ENCODE results near the gene SLC7A5.
A peak's percentile ranks its signal among the peaks of the same experiment; 100 is the strongest.

SLC7A5 gene

DNA sequence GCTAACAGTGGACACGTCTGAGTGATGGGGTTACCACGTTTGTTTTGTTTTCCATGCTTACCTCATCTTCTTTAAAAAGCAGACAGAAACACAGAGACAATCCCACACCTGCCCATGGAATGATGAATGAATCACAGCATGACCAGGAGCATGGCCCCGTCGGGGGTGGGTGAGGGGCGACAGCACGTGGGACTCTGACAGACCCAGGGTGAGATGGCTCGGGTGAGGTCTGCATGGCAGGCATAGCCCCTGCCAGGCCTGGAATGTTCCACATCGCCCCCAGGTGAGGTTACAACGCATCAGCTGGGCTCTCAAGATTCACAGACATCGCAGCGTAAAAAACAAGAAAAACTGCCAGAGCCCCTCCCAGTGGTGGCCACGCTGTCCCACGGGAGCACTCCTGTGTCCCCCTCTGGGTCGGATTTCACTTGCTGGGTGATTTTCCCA, 18.1 kb downstream of the SLC7A5 start:
- peaks cover 15% of the 10 kb centered on the region; the same call in 1 of the 2 replicates for H3K79me2 ChIP-seq (ENCODE audit: insufficient read depth, low read length)

GRCh38 chr16:87850009-87851006, 19.0 kb downstream of the SLC7A5 start:
- Histone ChIP-seq H3K9me3 (ENCODE audit: low read length) (no peaks in the 10 kb centered on the region), H3K36me3 (ENCODE audit: insufficient read depth, low read length) (peaks cover 85% of the 10 kb centered on the region), H4K20me1 (ENCODE audit: insufficient read depth, low read length) (no peaks in the 10 kb centered on the region), H3K9me2 (ENCODE audit: low read depth, low read length) (no peaks in the 10 kb centered on the region), H3K4me2 (ENCODE audit: low read length) (peak overlapping the region; percentile 8; the same call in 1 of the 2 replicates), H3K4me3 (ENCODE audit: low read depth, low read length, poor library complexity, severe bottlenecking) (no peak overlapping the region), H3K9ac (ENCODE audit: low read length) (peak overlapping the region; percentile 1; the same call in 1 of the 2 replicates), H3F3A (ENCODE audit: insufficient read depth, low read length) (no peaks in the 10 kb centered on the region), H2AFZ (ENCODE audit: low read length) (no peak overlapping the region), H3K27me3 (ENCODE audit: insufficient read depth, low read length) (no peaks in the 10 kb centered on the region), H3K79me2 (ENCODE audit: insufficient read depth, low read length) (peaks cover 15% of the 10 kb centered on the region; the same call in 1 of the 2 replicates), H3K4me1 (ENCODE audit: insufficient read depth, low read length, severe bottlenecking) (peaks cover 53% of the 10 kb centered on the region), H3K27ac (ENCODE audit: low read depth, low read length, poor library complexity, severe bottlenecking) (peak overlapping the region; percentile 81)
- TF ChIP-seq CTCF (IDR thresholded peaks at IDR 0.05; ENCODE audit: low read length) (peak; percentile 95), EZH2 (IDR thresholded peaks at IDR 0.05; ENCODE audit: borderline replicate concordance, low read length) (no peak)

More for the DNA sequence above, 18.1 kb downstream of the SLC7A5 start:
- H3F3A ChIP-seq (ENCODE audit: insufficient read depth, low read length) = no peaks in the 10 kb centered on the region
- TF ChIP-seq EZH2 (IDR thresholded peaks at IDR 0.05; ENCODE audit: borderline replicate concordance, low read length) = no peak
- no peak for TF ChIP-seq CTCF (IDR thresholded peaks at IDR 0.05; ENCODE audit: low read length)
- no peaks in the 10 kb centered on the region for H4K20me1 ChIP-seq (ENCODE audit: insufficient read depth, low read length)
- no peak overlapping the region for H3K4me3 ChIP-seq (ENCODE audit: low read depth, low read length, poor library complexity, severe bottlenecking)
- no peaks in the 10 kb centered on the region for H3K9me3 ChIP-seq (ENCODE audit: low read length)
- H2AFZ ChIP-seq (ENCODE audit: low read length) = no peak overlapping the region
- peak overlapping the region; percentile 81 for H3K27ac ChIP-seq (ENCODE audit: low read depth, low read length, poor library complexity, severe bottlenecking)
- peaks cover 61% of the 10 kb centered on the region for H3K4me1 ChIP-seq (ENCODE audit: insufficient read depth, low read length, severe bottlenecking)
- no peaks in the 10 kb centered on the region for H3K9me2 ChIP-seq (ENCODE audit: low read depth, low read length)
- H3K9ac ChIP-seq (ENCODE audit: low read length) = no peak overlapping the region
- H3K4me2 ChIP-seq (ENCODE audit: low read length) = no peak overlapping the region
- peaks cover 84% of the 10 kb centered on the region for H3K36me3 ChIP-seq (ENCODE audit: insufficient read depth, low read length)
- H3K27me3 ChIP-seq (ENCODE audit: insufficient read depth, low read length) = no peaks in the 10 kb centered on the region

- H3K4me2 ChIP-seq (ENCODE audit: low read length) = no peak overlapping the region
- H3K36me3 ChIP-seq (ENCODE audit: insufficient read depth, low read length) = peaks cover 84% of the 10 kb centered on the region
- H3K27ac ChIP-seq (ENCODE audit: low read depth, low read length, poor library complexity, severe bottlenecking) = no peak overlapping the region
- H3K27me3 ChIP-seq (ENCODE audit: insufficient read depth, low read length) = no peaks in the 10 kb centered on the region
- H3K4me3 ChIP-seq (ENCODE audit: low read depth, low read length, poor library complexity, severe bottlenecking) = no peak overlapping the region
- TF ChIP-seq CTCF (IDR thresholded peaks at IDR 0.05; ENCODE audit: low read length) (no peak), EZH2 (IDR thresholded peaks at IDR 0.05; ENCODE audit: borderline replicate concordance, low read length) (no peak)
- H3K79me2 ChIP-seq (ENCODE audit: insufficient read depth, low read length) = peaks cover 15% of the 10 kb centered on the region; the same call in 1 of the 2 replicates
- no peak overlapping the region for H2AFZ ChIP-seq (ENCODE audit: low read length)
- no peaks in the 10 kb centered on the region for H3K9me2 ChIP-seq (ENCODE audit: low read depth, low read length)
- H3K9me3 ChIP-seq (ENCODE audit: low read length) = no peaks in the 10 kb centered on the region
- H3K4me1 ChIP-seq (ENCODE audit: insufficient read depth, low read length, severe bottlenecking) = peaks cover 45% of the 10 kb centered on the region
- H3F3A ChIP-seq (ENCODE audit: insufficient read depth, low read length) = no peaks in the 10 kb centered on the region
- no peaks in the 10 kb centered on the region for H4K20me1 ChIP-seq (ENCODE audit: insufficient read depth, low read length)
- no peak overlapping the region for H3K9ac ChIP-seq (ENCODE audit: low read length)
These were observed 19.8 kb downstream of the SLC7A5 start for GRCh38 chr16:87849419-87850008.
